K562 (cell line): ENCODE data around the gene FAM120B. TPM values are rescaled to one million over a fixed set of nuclear protein-coding genes. Genes with fewer than 3 reads are reported as not detected.

Experiments
- BACH1 ChIP-seq: fragments of 200-800 bp; sonication (Bioruptor generic); IDR thresholded peaks from 2 replicates; pipeline ENCODE4 v1.6.1; 2016; ENCODE audit warnings: missing genetic modification characterization, missing compliant biosample characterization
- EWSR1 ChIP-seq: fragments of 450-650 bp; IDR thresholded peaks from 2 replicates; pipeline ENCODE4 v1.6.1; 2018; ENCODE audit warnings: borderline replicate concordance, mild to moderate bottlenecking, low read depth, moderate library complexity; ENCODE audit not compliant: partially characterized antibody
- KDM2B ChIP-seq: fragments of 250-450 bp; sonication (Bioruptor Pico); IDR thresholded peaks from 2 replicates; pipeline ENCODE4 v1.8.0; 2021; ENCODE audit warnings: mild to moderate bottlenecking, moderate library complexity
- NR2C2 ChIP-seq, 2 experiments: fragments of 200-800 bp in 1 of 2; sonication (Bioruptor generic) in 1 of 2; sonication (generic) in 1 of 2; formaldehyde crosslinking in 1 of 2; IDR thresholded peaks; 2 replicates each; pipeline versions ENCODE4 v1.6.1 to v1.8.0; 2016 to 2022; ENCODE audit warnings: mild to moderate bottlenecking in 1 of 2, missing compliant biosample characterization in 1 of 2, missing genetic modification characterization in 1 of 2, missing genetic modification reagents in 1 of 2
- TAF7 ChIP-seq: fragments of 450-650 bp; IDR thresholded peaks from 2 replicates; pipeline ENCODE4 v1.6.1; 2016; ENCODE audit warnings: missing genetic modification characterization, missing compliant biosample characterization
- TAF9B ChIP-seq: fragments of 450-650 bp; IDR thresholded peaks from 2 replicates; pipeline ENCODE4 v1.6.1; 2018; ENCODE audit warnings: mild to moderate bottlenecking; ENCODE audit not compliant: partially characterized antibody
- TCF3 ChIP-seq: sonication (generic); formaldehyde crosslinking; IDR thresholded peaks from 2 replicates; pipeline ENCODE4 v1.4.0; 2020; ENCODE audit warnings: mild to moderate bottlenecking, missing genetic modification reagents
- ZNF140 ChIP-seq: fragments of 250-450 bp; sonication (Bioruptor Pico); IDR thresholded peaks from 2 replicates; pipeline ENCODE4 v1.8.0; 2021; ENCODE audit warnings: moderate library complexity, mild to moderate bottlenecking, inconsistent platforms
- ZNF324 ChIP-seq: fragments of 250-450 bp; sonication (Bioruptor Pico); IDR thresholded peaks from 2 replicates; pipeline ENCODE4 v1.4.0; 2020; ENCODE audit warnings: mild to moderate bottlenecking
- polyA plus RNA-seq, 8 experiments: library from polyadenylated mRNA; depleted of rRNA in 4 of 8; stranded (reverse) in 5 of 8; unstranded in 3 of 8; fragments of >200 nt; fragmentation: Nextera tagmentation in 2 of 8; fragmentation: Illumina TruSeq in 1 of 8; extraction: Ambion mirVana in 2 of 8; extraction: Trizol in 1 of 8; gene quantifications; 2 replicates each; pipeline versions ENCODE4 v1.2.1 to v1.2.3, GENCODE V29; 2011 to 2014; ENCODE audit warnings: inconsistent platforms in 1 of 8, missing spikeins in 1 of 8
- total RNA-seq, 7 experiments: library from RNA; depleted of rRNA in 6 of 7; stranded (reverse); fragments of >200 nt in 6 of 7; fragmentation: Illumina TruSeq in 2 of 7; extraction: Trizol in 2 of 7; gene quantifications; 2 replicates each; pipeline versions ENCODE4 v1.2.1 to v1.2.3, GENCODE V29; 2011 to 2021; ENCODE audit warnings: low replicate concordance in 1 of 7
- TF ChIP-seq, protein P1 (sequence below): fragments of 250-450 bp; sonication (Bioruptor Pico); IDR thresholded peaks from 2 replicates; pipeline ENCODE4 v1.5.0; 2021; ENCODE audit warnings: mild to moderate bottlenecking, moderate library complexity
- TF ChIP-seq, protein P2 (sequence below): fragments of 450-650 bp; IDR thresholded peaks from 2 replicates; pipeline ENCODE4 v1.6.1; 2016; ENCODE audit warnings: mild to moderate bottlenecking, moderate library complexity

Gene FAM120B
- total and polyA plus RNA-seq, 9 of the 15 experiments (the other 6 are each of a cell fraction or from before 2014, with no cell fraction given) = 3.5 to 22.6 (median 14.7) TPM

DNA sequence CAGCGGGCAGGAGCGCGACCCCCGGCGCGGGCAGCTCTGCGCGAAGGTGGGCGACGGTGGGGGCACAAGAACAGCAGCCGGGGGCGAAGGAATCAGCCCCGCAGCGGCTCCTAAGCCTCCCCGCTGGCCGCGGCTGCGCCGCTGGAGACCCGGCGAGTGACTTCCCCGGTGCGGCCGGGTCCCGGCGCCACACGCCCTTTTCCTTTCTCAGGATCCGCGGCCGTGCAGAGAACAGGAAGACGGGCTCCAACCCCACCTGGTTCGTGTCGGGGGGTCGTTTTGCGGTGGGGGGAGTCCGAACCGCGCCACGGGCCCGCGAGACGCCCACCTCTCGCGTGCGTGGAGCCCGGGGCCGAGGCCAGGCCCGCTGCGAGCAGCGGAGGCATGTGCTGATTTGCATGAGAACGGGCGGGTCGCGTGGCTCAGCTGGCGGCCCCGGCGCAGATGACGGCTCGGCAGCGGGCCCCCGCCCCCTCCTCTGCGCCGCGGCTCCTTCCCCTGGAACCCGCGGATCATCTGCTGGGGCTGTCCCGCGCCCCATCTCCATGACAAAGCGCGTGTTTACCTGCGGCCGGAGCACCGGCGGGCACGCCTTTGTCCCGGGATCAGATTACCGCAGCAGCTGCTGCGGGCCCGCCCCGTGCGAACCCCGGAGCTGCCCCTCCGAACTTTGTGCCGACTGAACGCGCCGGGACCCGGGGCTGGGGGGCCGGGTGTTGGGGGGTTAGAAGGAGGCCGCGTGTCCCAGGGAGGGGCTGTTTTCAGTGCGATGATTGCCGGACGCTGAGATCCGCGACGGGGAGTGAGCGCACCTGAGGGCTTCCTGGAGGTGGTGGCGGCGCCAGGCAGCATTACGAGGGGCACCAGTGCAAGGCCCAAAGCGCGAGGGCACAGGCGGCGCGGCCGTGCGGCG is 10.8 kb upstream of the FAM120B start (continued):
- TF ChIP-seq, protein P1, sequence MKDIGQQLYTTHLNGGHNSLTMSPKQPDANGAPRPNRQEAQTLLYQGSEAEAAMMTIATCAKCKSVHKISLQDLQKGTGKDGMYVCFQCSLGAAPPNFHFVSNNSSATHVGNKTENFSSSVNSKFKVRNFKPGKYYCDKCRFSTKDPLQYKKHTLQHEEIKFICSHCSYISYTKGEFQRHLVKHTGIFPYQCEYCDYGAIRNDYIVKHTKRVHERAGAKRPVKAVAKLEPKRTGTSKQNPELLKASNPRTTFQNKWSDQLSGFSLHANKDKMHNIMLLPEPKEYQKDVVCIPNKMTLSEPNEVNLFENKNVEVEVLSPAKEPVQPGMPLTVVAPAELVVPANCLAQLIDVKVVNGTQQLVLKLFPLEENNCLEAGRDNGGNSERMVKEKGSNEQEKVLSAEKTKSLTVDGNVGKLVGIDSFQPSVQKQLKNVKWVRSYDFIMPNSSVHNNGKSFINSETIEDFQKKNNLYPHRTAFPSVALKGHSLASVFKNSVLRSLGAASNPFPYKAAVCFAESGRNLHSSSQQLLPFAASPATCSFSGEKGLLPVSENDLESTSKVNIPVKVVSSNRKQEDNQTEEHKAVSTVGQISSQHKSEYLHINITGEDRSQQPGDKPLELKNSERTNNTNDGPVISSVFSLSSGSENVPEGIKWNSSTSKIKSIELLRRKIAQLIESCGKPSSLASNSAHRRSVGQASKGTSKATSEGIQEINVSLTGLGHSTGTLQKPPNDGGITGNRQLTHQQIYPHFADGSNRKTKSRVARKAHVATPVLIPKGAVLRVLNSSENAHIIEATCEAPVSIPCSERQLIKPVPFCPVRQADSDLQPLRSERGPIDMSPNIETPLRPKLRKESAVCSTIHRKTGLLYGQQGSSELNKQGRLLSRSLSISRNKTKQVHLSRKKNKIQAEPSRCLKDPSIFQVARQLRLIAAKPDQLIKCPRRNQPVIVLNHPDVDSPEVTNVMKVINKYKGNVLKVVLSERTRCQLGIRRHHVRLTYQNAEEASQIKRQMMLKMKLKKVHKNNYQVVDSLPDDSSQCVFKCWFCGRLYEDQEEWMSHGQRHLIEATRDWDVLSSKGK = no peak
- TF ChIP-seq ZNF324 (CRISPR knock-in tag) (no peak), NR2C2 (CRISPR knock-in tag; IDR thresholded peaks at IDR 0.05) (no peak), NR2C2 (tag; IDR thresholded peaks at IDR 0.05) (no peak), EWSR1 (no peak), TAF9B (no peak), TCF3 (CRISPR knock-in tag) (no peak), ZNF140 (CRISPR knock-in tag) (no peak), KDM2B (CRISPR knock-in tag) (0 out of 2 replicates have a peak, but pooled peaks have one; percentile 1), TAF7 (tag) (no peak), BACH1 (tag) (no peak)
- TF ChIP-seq, protein P2, sequence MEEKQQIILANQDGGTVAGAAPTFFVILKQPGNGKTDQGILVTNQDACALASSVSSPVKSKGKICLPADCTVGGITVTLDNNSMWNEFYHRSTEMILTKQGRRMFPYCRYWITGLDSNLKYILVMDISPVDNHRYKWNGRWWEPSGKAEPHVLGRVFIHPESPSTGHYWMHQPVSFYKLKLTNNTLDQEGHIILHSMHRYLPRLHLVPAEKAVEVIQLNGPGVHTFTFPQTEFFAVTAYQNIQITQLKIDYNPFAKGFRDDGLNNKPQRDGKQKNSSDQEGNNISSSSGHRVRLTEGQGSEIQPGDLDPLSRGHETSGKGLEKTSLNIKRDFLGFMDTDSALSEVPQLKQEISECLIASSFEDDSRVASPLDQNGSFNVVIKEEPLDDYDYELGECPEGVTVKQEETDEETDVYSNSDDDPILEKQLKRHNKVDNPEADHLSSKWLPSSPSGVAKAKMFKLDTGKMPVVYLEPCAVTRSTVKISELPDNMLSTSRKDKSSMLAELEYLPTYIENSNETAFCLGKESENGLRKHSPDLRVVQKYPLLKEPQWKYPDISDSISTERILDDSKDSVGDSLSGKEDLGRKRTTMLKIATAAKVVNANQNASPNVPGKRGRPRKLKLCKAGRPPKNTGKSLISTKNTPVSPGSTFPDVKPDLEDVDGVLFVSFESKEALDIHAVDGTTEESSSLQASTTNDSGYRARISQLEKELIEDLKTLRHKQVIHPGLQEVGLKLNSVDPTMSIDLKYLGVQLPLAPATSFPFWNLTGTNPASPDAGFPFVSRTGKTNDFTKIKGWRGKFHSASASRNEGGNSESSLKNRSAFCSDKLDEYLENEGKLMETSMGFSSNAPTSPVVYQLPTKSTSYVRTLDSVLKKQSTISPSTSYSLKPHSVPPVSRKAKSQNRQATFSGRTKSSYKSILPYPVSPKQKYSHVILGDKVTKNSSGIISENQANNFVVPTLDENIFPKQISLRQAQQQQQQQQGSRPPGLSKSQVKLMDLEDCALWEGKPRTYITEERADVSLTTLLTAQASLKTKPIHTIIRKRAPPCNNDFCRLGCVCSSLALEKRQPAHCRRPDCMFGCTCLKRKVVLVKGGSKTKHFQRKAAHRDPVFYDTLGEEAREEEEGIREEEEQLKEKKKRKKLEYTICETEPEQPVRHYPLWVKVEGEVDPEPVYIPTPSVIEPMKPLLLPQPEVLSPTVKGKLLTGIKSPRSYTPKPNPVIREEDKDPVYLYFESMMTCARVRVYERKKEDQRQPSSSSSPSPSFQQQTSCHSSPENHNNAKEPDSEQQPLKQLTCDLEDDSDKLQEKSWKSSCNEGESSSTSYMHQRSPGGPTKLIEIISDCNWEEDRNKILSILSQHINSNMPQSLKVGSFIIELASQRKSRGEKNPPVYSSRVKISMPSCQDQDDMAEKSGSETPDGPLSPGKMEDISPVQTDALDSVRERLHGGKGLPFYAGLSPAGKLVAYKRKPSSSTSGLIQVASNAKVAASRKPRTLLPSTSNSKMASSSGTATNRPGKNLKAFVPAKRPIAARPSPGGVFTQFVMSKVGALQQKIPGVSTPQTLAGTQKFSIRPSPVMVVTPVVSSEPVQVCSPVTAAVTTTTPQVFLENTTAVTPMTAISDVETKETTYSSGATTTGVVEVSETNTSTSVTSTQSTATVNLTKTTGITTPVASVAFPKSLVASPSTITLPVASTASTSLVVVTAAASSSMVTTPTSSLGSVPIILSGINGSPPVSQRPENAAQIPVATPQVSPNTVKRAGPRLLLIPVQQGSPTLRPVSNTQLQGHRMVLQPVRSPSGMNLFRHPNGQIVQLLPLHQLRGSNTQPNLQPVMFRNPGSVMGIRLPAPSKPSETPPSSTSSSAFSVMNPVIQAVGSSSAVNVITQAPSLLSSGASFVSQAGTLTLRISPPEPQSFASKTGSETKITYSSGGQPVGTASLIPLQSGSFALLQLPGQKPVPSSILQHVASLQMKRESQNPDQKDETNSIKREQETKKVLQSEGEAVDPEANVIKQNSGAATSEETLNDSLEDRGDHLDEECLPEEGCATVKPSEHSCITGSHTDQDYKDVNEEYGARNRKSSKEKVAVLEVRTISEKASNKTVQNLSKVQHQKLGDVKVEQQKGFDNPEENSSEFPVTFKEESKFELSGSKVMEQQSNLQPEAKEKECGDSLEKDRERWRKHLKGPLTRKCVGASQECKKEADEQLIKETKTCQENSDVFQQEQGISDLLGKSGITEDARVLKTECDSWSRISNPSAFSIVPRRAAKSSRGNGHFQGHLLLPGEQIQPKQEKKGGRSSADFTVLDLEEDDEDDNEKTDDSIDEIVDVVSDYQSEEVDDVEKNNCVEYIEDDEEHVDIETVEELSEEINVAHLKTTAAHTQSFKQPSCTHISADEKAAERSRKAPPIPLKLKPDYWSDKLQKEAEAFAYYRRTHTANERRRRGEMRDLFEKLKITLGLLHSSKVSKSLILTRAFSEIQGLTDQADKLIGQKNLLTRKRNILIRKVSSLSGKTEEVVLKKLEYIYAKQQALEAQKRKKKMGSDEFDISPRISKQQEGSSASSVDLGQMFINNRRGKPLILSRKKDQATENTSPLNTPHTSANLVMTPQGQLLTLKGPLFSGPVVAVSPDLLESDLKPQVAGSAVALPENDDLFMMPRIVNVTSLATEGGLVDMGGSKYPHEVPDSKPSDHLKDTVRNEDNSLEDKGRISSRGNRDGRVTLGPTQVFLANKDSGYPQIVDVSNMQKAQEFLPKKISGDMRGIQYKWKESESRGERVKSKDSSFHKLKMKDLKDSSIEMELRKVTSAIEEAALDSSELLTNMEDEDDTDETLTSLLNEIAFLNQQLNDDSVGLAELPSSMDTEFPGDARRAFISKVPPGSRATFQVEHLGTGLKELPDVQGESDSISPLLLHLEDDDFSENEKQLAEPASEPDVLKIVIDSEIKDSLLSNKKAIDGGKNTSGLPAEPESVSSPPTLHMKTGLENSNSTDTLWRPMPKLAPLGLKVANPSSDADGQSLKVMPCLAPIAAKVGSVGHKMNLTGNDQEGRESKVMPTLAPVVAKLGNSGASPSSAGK = peak; percentile 33; the same call in 1 of the 2 replicates
